DND-41 (cell line): ENCODE measurements around the gene CCL23.

Experiments used
- ATAC-seq: fragments of 200-7000 bp; cut with Tn5 transposase; 3 replicates; pipeline ENCODE4 v1.9.1; 2021; ENCODE audit warnings: low read depth; ENCODE audit not compliant: insufficient read depth
- DNase-seq: peaks from one replicate; pipeline ENCODE4 v3.0.0-alpha.2; 2020
- H2AFZ ChIP-seq: 2 replicates; pipeline ENCODE4 v1.6.0; 2012; ENCODE audit warnings: low read depth, low read length
- H3K27ac ChIP-seq: 2 replicates; pipeline ENCODE4 v1.5.1; 2012; ENCODE audit warnings: low read length, inconsistent platforms
- H3K27me3 ChIP-seq: fragments of 200-600 bp; sonication (generic); 2 replicates; pipeline ENCODE4 v1.6.0; 2012; ENCODE audit warnings: low read length, mild to moderate bottlenecking, inconsistent platforms; ENCODE audit not compliant: insufficient read depth, poor library complexity
- H3K36me3 ChIP-seq: 2 replicates; pipeline ENCODE4 v1.5.1; 2012; ENCODE audit warnings: low read length, inconsistent platforms; ENCODE audit not compliant: insufficient read depth
- H3K4me1 ChIP-seq: 2 replicates; pipeline ENCODE4 v1.5.1; 2012; ENCODE audit warnings: mild to moderate bottlenecking, low read length; ENCODE audit not compliant: insufficient read depth
- H3K4me2 ChIP-seq: 2 replicates; pipeline ENCODE4 v1.6.0; 2012; ENCODE audit warnings: mild to moderate bottlenecking, moderate library complexity, low read length, inconsistent platforms; ENCODE audit not compliant: insufficient read depth
- H3K4me3 ChIP-seq, 2 experiments: fragments of 200-600 bp in 1 of 2; shearing (Covaris generic) in 1 of 2; 2 replicates each; pipeline ENCODE4 v1.5.1; 2012 to 2016; ENCODE audit warnings: inconsistent platforms in 2 of 2, low read length in 2 of 2, mild to moderate bottlenecking in 2 of 2, low read depth in 1 of 2, moderate library complexity in 1 of 2
- H3K79me2 ChIP-seq: 2 replicates; pipeline ENCODE4 v1.6.0; 2012; ENCODE audit warnings: low read length, inconsistent platforms; ENCODE audit not compliant: insufficient read depth
- H3K9ac ChIP-seq: 2 replicates; pipeline ENCODE4 v1.6.0; 2012; ENCODE audit warnings: low read depth, mild to moderate bottlenecking, inconsistent platforms, low read length, moderate library complexity
- H3K9me3 ChIP-seq: 2 replicates; pipeline ENCODE4 v1.5.1; 2012; ENCODE audit warnings: low read length, moderate library complexity, mild to moderate bottlenecking, inconsistent platforms; ENCODE audit not compliant: insufficient read depth, severe bottlenecking
- H4K20me1 ChIP-seq: 2 replicates; pipeline ENCODE4 v1.6.0; 2012; ENCODE audit warnings: low read length; ENCODE audit not compliant: insufficient read depth
- EZH2 ChIP-seq: IDR thresholded peaks from 3 replicates; pipeline ENCODE4 v1.6.1; 2012; ENCODE audit warnings: borderline replicate concordance, low read depth, mild to moderate bottlenecking, moderate library complexity, low read length, inconsistent platforms; ENCODE audit not compliant: severe bottlenecking
- TF ChIP-seq, protein P1 (sequence below): IDR thresholded peaks from 2 replicates; pipeline ENCODE4 v1.5.1; 2012; ENCODE audit warnings: borderline replicate concordance, low read length, moderate library complexity, mild to moderate bottlenecking; ENCODE audit not compliant: poor library complexity, severe bottlenecking; ENCODE audit errors: extremely low read depth

The CCL23 gene

DNA sequence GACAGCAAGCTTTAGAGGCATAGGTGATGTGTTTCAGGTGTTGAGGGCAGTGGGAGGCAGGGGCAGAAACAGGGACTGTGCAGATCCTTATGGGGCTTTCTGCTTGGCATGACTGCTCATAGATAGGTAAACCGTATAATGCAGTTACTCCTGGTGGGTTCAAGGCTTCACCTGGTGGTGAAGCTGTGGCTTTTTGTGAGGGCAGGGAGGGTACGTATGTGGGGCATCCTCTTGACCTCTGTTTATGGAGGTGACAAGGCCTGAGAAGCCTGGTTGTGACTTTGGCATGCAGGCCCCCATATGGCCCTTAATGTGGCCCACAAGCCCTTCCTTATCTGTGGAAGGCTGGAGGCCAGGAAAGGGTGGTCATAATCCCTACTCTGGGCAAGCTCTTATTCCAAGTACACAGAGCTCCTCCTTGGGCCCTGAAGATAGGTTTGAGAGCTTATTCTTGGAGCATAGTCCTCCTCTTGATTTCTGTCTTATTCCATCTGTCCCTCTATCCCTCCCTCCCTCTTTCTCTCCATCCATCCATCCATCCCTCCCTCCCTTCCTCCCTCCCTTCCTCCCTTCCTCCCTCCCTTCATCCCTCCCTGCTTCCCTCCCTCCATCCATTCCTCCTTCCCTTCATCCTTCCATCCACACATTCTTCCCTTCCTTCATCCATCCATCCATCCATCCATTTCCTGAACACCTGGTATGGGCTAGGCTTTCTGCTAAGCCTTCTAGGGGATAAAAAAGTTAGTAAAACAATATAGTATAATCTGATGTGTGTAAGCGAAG is 35.2 kb downstream of the CCL23 start:
- no peak overlapping the region for H3K4me2 ChIP-seq
- H3K79me2 ChIP-seq: no peaks in the 10 kb centered on the region
- no peak for DNase-seq
- no peak overlapping the region for H2AFZ ChIP-seq
- no peaks in the 10 kb centered on the region for H3K9me3 ChIP-seq
- H3K9ac ChIP-seq: no peak overlapping the region
- H3K4me1 ChIP-seq: no peaks in the 10 kb centered on the region
- H3K4me3 ChIP-seq: no peak overlapping the region
- no peaks in the 10 kb centered on the region for H3K27me3 ChIP-seq
- no peaks in the 10 kb centered on the region for H3K36me3 ChIP-seq
- H4K20me1 ChIP-seq: no peaks in the 10 kb centered on the region
- no peak for ATAC-seq
- TF ChIP-seq EZH2: no peak
- TF ChIP-seq, protein P1, sequence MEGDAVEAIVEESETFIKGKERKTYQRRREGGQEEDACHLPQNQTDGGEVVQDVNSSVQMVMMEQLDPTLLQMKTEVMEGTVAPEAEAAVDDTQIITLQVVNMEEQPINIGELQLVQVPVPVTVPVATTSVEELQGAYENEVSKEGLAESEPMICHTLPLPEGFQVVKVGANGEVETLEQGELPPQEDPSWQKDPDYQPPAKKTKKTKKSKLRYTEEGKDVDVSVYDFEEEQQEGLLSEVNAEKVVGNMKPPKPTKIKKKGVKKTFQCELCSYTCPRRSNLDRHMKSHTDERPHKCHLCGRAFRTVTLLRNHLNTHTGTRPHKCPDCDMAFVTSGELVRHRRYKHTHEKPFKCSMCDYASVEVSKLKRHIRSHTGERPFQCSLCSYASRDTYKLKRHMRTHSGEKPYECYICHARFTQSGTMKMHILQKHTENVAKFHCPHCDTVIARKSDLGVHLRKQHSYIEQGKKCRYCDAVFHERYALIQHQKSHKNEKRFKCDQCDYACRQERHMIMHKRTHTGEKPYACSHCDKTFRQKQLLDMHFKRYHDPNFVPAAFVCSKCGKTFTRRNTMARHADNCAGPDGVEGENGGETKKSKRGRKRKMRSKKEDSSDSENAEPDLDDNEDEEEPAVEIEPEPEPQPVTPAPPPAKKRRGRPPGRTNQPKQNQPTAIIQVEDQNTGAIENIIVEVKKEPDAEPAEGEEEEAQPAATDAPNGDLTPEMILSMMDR: no peak
- no peak overlapping the region for H3K27ac ChIP-seq

DNA sequence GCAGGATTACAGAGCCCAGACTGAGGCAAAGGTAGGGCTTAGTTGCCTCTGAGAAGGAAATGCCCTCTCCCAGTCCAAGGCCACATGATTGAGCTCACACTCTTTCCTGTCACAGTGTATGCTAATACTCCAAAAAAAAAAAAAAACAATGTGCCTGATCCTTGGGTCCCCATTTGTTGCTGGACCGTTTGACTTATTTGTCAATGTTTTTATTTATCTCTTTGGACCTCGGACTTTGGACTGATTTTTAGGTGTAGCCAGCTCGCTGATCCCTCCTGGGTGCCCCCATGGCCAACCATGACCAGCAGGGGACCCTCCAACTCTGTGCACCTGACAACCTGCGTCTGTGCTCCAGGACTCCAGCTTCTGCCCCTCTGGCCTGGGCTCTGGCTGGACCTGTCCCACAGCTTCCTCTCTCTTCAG is 35.9 kb downstream of the CCL23 start:
- Histone ChIP-seq H3K4me1 (no peaks in the 10 kb centered on the region), H3K27me3 (no peaks in the 10 kb centered on the region), H3K9me3 (no peaks in the 10 kb centered on the region), H4K20me1 (no peaks in the 10 kb centered on the region), H3K79me2 (no peaks in the 10 kb centered on the region), H3K4me3 (no peak overlapping the region), H3K9ac (no peak overlapping the region), H3K4me2 (no peak overlapping the region), H3K27ac (no peak overlapping the region), H3K36me3 (no peaks in the 10 kb centered on the region), H2AFZ (no peak overlapping the region)
- no peak for ATAC-seq
- TF ChIP-seq EZH2: no peak
- TF ChIP-seq, protein P1: peak; percentile 23
- no peak for DNase-seq

DNA sequence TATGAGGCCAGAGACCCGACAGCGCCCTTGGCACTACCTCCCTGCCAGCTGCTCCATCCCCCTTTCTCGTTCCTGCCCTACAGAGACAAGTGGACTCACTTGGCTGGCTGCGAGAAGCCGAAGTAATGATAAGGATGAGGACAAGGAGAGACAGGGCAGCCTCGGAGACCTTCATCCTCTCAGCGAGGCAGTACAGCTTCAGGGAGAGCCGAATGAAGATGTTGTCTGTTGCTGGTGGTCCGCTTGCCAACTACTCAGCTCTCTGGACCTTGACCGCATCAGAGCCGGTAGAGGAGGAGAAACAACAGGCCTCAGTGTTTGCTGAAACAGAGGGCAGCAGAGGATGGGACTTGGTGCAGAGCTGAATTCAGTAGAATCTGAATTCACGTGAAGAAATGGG is 36.5 kb downstream of the CCL23 start, which contains the start of gene CCL16:
CCL16 (minus strand) TSS at position 252 of the 400 bp plus-strand sequence; CDS start at position 175, 77 bp downstream.
- no peak within 1 kb of the TSS for H3K4me3 ChIP-seq
- TF ChIP-seq, protein P1: no peak
- TF ChIP-seq EZH2: no peak
- no peak within 1 kb of the TSS for H3K27ac ChIP-seq
- H2AFZ ChIP-seq: no peak within 1 kb of the TSS
- H3K4me2 ChIP-seq: no peak within 1 kb of the TSS
- no peaks in the 10 kb centered on the region for H3K4me1 ChIP-seq
- H3K36me3 ChIP-seq: no peaks in the 10 kb centered on the region
- no peaks in the 10 kb centered on the region for H4K20me1 ChIP-seq
- no peak for DNase-seq
- H3K79me2 ChIP-seq: no peaks in the 10 kb centered on the region
- no peak within 1 kb of the TSS for H3K9ac ChIP-seq
- no peaks in the 10 kb centered on the region for H3K27me3 ChIP-seq
- ATAC-seq: no peak
- H3K9me3 ChIP-seq: no peaks in the 10 kb centered on the region
